ENCODE results near the gene FUT8.
"Not testable (repeated sequence)": the region's sequence is repeated elsewhere in the genome, so short reads cannot be mapped to it uniquely, and the experiment has no call there.

FUT8 gene

DNA sequence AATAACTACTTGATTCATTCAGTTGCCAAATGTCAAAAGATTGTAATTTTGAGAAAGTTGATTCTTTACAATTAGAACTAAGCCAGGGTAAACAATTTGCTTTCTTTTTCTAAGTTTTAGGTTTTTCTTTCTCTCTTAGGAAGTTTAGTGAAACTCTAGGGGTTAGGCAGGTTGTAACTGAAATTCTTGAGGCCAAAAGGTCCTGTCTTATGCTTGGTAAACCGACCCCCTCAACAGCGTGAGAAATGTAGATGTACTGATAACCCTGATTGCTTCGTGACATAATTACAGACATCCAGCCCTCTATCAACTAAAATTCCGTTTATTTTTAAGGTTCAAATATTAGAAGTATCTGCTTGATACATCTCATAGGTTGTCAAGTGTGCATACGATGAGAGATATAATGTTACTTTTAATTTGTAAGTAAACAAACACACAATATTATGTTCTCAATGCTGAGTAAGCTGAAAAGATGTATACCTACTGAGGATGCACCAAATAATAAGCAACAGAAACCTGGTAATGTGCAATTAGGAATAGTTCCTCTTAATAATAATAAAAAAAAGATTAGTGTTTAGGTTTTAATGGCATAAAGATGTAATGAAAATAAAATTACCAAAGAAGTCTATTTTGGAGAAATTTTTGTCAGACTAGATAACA is 7.2 kb downstream of the FUT8 start:
- no peak for DNase-seq

DNA sequence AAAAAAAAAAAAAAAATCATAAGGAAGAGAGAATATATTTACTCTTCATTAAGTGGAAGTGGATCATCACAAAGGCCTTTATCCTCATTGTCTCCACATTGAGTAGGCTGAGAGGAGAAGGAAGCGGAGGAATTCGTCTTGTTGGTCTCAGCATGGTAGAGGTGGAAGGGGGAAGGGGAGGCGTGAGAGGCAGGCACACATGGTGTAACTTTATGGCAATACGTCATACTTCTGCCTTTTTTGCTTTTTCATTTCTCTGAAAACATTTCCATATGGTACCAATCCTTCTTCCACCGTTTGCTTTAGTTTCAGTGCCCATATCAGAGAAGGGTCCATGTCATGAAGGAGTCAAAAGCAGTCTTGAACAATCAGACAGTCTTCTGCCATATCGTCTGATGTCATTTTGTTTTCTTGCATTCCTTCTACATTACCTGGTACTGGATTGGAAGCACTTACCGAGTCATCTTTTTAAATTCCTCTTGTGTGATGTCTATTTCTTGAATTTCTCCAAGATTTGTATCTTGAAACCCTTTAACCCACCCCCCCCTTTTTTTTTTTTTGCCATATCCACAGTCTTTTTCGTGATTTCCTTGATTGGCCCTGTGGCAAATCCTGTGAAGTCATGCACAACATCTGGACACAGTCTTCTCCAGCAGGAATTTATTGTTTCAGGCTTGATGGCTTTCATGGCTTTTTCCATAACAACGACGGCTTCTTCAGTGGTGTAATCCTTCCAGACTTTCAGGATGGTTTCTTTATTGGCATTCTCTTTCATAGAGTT is 8.9 kb downstream of the FUT8 start:
- no peak for DNase-seq

DNA sequence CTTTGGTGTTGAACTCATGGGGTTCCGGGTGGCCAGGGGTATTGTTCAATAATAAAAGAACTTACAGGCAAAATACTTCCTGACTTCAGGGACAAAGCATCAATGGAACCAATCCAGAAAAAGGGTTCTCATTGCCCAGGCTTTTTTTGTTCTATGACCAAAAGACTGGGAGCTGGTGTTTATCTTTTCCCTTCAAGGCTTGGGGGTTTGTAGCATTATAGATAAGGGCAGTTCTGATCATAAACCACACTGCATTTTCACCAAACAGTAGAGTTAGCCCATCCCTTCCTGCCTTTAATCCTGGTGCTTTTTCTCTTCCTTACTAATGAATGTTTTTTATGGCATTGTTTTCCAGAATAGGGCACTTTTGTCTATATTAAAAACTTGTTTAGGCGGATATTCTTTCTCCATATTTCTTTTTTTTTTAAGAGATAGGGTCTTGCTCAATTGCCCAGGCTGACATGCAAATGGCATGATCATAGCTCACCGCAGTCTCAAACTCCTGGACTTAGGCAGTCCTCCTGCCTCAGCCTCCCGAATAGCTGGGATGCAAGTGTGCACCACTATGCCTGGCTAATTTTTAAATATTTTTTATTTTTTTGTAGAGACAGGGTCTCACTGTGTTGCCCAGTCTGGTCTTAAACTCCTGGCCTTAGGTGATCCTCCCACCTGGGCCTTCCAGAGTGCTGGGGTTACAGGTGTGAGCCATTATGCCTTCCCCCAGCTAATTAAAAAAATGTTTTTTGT is 9.7 kb downstream of the FUT8 start:
- no peak for DNase-seq

DNA sequence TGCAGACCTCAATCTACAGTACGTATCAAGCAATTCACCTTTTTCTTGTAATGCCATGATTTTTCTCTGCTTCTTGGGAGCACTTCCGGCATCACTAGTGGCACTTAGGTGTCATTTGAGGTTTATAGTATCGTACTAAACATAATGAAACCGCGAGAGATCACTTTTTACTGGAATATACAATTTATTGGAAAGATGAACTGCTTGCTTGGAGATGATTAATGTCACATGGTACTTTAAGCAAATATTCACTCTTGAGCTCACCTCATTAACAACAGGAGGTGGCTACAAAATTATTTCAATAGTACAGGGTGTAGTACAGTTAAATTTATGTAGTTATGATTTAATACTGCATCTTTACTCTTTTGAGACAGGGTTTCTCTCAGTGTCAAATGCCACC is 11.5 kb downstream of the FUT8 start:
- DNase-seq, result no peak

DNA sequence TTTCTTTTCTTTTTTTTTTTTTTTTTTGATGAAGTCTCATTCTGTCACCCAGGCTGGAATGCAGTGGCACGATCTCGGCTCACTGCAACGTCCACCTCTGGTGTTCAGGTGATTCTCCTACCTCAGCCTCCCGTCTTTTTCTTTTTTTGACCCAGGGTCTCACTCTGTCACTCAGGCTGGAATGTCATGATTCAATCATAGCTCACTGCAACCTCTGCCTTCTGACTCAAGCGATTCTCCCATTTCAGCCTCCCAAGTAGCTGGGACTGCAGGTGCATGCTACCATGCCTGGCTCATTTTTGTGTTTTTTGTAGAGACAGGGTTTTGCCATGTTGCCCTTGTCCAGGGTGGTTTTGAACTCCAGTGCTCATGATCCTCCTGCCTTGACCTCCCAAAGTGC is 12.0 kb downstream of the FUT8 start:
- no peak for DNase-seq

DNA sequence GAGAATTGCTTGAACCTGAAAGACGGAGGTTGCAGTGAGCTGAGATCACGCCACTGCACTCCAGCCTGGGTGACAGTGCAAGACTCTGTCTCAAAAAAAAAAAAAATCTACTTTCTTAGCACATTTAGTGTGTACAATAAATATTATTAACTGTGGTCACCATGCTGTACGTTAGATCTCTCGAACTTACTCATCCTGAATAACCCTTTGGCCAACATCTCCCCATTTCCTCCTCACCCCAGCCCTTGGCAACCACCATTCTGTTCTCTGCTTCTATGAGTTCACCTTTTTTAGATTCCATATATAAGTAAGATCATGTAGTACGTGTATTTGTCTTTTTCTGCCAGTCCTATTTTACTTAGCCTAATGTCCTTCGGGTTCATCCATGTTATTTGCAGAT is 13.4 kb downstream of the FUT8 start:
- DNase-seq, result no peak

DNA sequence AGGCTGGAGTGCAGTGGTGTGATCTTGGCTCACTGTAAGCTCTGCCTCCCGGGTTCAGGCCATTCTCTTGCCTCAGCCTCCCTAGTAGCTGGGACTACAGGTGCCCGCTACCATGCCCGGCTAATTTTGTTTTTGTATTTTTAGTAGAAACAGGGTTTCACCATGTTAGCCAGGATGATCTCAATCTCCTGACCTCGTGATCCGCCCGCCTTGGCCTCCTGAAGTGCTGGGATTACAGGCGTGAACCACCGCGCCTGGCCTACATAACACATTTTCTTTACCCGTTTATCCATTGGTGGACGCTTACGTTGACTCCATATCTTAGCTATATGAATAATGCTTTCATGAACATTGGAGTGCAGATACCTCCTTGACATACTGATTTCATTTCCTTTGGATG is 14.4 kb downstream of the FUT8 start:
- not testable (repeated sequence) for DNase-seq

DNA sequence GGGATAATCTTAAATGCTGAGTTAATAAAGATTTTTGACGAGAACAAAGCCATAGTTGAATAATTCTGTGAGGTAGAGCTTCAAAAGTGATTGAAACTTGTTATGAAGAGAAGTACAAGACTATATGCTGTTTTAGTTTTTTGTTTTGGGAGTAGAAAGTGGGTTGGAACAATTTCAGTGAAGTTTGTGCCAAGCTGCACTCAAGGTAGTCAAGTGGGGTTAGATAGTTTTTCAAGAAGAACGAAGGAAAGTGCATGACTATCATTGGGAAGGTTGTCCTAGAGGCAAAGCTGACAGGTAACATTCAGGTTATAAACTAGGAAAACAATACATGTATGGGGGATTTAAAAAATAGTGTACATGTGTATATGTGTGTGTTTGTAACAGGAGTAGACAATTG is 16.2 kb downstream of the FUT8 start:
- no peak for DNase-seq

DNA sequence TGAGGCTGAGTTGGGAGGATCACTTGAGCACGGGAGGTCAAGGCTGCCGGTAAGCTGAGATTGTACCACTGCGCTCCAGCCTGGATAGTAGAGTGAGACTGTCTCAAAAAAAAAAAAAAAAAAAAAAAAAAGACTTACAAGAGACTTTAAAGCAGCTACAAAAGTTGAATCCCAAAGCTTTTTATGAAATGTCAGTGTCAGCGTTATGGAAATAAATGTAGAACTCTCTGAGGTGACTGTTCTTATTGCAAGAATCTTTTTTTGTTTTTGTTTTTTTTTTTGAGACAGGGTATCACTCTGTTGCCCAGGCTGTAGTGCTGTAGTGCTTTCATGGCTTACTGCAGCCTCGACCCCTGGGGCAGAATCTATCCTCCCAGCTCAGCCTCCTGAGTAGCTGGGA is 17.2 kb downstream of the FUT8 start:
- no peak for DNase-seq

DNA sequence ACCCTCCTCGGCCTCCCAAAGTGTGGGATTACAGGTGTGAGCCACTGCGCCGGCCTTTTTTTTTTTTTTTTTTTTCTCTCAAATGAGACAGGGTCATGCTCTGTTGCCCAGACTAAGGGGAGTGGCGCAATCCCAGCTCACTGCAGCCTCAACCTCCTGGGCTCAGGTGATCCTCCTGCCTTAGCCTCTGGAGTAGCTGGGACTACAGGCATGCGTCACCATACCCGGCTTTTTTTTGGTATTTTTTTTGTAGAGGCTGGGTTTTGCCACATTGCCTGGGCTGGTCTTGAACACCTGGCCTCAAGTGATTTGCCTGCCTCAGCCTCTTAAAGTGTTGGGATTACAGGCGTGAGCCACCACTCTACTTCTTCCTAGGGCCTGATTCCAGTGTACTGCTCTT is 18.7 kb downstream of the FUT8 start:
- no peak for DNase-seq

DNA sequence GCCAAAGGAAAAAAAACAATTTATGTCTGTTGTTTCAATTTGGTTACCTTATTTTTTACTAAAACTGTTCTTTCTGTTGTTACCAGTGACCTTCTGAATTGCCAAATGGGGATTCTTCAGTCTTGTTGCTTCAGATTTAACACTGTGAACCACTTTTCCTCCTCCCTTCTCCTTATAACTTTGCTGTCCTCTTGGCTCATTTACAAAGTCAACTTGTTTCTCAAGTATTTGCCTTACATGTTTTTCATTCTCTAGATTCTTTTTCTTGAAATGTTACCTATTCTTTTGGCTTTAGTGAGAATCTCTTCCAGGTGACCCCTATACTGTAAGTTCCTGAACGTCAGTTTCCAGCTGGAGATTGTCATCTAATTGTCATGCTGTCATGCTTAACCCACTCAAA is 19.4 kb downstream of the FUT8 start:
- no peak for DNase-seq

DNA sequence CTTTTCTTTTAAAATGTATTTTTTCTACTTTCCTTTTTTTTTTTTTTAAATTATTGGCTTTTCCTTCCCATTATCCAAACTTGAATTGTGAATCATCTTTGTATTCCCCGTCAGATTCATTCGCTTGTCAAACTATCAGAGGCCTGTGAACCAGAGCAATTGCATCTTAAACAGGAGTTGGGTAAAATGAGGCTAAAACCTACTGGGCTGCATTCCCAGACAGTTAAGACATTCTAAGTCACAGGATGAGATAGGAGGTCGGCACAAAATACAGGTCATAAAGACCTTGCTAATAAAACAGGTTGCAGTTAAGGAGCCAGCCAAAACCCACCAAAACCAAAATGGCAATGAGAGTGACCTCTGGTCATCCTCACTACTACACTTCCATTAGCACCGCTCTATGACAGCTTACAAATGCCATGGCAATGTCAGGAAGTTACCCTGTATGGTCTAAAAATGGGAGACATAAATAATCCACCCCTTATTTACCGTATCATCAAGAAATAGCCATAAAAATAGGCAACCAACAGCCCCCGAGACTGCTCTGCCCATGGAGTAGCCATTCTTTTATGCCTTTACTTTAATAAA is 19.9 kb downstream of the FUT8 start:
- no peak for DNase-seq

DNA sequence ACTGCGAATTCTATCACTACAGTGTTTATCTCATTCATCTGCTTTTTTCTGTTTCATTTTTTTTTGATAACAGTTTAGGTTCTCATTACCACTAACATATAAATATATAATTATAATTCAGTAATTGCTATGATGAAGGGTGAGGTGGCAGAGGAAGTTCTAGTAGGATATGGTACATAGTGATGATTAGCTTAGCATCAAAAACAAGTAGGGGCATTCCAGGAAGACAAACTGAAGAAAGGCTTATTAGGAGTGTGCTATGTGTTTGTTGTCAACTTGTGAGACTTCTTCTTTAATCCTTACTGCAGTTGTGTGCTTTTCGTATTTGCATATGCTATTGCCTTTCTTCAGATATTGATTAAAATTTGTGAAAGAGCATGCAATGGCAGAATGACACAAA is 20.6 kb downstream of the FUT8 start:
- no peak for DNase-seq

DNA sequence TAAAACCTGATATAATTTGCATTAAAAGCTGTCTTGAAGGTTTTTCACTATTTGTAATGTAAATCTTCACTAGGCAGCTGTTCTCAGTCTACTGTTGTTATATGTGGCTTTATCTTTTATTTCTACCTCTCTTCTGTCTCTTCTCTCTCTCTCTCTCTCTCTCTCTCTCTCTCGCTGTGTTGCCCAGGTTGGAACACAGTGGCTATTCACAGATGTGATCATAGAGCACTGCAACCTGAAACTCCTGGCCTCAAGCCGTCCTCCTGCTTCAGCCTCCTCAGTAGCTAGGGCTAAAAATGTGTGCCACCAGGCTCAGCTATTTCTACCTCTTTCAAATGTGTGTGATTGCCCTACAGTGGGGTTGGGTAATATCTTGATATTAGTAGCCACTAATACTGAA is 21.1 kb downstream of the FUT8 start:
- no peak for DNase-seq

DNA sequence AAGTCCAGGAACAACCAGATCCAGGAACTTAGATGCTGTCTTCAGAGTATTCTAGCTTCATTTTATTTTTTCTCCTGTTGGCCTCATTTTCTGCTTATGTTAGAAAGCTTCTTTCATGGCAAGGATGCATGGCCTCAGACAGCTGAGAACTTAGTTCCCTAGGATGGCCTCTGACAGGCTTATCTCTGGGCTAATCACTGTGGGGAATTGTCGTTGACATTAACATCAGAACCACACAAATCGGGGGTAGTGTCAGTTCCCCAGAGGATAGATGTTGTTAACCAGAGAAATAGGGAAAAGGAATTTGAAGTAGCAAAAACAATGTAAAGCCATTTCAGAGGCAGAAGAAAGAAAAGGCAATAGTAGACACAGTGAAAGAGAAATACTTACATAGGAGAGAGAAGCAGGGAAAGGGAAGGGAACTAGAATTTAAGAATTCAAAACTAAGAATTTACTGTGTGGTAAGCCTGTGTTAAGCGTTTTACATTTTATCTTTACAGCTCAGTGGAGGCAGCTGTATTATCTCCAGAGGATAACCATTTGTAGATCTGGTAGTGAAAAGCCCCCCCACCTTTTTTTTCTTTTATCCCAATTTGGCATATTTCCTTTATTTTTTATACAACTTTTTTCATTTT is 21.8 kb downstream of the FUT8 start:
- no peak for DNase-seq

DNA sequence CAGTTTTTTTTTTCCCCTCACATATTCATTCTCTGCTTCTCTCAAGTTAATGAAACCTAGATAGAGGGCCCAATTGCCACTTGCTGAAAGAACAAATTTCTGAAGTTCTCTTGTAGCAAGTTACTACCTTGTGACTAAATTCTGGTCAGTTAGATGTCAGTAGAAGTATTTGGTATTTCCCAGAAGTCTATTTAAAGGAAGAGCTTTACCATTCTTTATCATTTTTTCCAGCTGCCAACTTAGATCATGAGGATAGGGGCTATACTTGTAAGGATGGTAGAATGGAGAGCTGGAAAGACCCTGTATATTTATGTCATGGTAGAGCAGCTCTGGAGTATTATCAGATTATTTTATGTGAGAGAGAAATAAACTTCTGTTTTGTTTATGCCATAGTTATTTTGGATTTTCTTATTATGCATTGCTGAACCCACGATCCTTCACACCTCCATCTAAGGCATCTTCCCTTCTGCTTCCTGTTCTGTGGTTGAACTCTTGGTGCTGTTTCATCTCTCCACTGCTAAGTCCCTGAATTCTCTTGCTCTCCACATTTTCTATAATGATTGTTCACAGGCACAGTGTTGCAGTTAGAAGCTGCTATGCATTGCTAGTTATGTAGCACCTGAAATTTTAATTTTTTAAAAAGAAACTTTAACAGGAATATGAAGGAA is 25.9 kb downstream of the FUT8 start:
- DNase-seq, result no peak

DNA sequence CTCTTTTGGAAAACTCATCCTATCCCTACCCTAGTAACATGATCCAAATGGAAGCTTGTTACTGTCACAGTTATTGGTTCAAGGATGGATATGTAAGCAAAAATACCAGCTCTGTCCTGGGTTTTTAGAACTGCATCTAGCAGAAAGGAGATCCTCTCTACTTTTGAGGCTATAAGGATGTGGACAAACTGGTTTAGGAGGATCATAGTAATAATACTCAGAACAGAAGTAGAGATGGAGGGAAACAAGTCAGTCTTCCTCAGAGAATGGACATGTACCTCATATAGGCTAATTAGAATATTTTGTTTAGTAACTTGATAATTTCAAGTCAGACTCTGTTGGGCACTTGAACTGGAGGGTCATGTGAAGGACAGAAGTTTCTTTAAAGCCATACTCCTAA is 26.6 kb downstream of the FUT8 start:
- DNase-seq, result no peak

DNA sequence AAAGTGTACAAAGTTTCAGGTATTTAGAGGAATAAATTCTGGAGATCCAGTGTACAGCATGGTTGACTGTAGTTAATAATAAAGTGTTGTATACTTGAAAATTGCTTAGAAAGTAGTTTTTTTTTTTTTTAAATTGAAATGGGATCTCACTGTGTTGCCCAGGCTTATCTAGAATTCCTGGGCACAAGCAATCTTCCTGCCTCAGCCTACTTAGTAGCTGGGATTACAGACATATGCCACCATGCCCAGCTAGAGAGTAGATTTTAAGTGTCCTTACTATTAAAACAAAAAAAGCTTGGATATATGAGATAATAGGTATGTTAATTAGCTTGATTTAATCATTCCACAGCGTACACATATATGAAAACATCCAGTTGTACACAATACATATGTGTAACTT is 27.7 kb downstream of the FUT8 start:
- no peak for DNase-seq

DNA sequence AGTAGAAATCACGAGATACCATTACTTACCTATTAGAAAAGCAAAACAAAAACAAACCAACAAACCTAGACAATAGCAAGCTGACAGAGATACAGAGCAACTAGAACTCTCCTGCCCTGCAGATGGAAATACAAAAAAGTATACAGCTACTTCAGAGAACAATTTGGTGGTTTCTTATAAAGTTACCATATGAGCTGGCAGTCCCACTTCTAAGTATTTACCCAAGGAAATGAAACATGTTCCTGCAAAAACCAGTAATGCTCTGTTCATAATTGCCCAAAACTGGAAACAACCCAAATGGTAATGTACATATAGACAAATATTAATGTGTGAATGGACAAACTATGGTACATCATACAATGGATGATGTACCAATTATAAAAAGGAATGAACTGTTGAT is 31.7 kb downstream of the FUT8 start:
- DNase-seq, result no peak

DNA sequence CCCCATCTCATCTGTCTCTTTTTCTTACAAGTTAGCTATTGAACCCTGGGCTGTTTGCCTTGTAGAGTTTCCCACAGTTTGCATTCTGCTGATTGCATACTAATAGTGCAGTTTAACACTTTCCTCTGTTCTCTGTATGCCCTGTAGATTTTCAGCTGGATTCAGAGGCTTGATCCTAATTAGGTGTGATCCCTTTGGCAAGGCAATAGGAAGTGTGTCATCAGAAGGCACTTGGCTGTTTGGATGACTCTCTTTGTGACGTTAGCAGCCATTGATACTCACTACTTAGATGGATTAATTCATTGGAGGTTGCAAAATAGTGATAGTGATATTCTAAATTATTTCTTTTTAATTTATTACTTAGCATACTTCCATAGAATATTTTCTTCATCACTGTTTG is 33.6 kb downstream of the FUT8 start:
- no peak for DNase-seq

DNA sequence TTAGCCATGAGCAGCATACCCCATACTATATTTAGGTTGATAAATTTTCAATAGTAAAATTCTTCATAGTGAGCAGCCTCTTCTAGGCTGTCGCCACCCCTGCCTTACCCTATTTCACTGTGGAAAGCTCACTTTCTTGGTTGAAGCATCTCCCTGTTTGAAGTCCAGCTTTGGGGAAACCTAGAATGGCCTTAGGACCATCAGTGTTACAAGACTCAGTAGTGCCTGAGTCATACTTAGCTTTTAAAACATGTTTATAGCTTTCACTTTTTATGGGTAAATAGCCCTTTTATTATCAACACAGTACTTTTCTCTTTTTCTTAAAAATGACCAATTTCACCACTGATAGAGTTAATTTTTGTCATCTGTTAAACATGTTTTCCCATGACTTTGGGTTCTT is 37.1 kb downstream of the FUT8 start:
- DNase-seq, result no peak

DNA sequence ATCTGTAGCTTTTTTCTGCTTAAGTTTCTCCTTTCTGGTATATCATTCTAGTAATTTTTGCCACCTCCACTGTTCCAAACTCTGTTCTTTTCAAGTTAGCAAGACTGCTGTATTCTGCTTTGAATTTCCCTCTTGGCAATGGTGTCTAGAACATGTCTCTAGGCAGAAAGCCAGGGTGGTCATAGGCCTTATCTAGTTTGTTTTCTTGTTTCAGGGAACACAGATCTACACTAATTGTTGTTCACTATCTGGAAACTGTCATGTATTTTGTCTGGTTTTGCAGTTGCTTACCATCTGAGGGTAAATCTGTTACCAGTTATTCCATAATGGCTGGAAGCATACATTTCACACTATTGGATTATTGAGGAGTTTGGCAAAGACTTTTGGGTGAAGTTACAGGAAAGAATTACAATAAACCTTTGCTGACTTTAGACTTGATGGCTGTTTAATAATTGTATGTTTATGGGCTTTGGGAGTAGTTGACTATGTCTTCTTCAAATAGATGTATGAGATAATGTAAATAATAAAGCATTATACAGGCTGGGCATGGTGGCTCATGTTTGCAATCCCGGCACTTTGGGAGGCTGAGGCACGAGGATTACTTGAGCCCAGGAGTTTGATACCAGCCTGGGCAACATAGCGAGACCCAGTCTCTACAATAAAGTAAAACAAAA is 41.4 kb downstream of the FUT8 start:
- DNase-seq, result no peak
